PC-9 (cell line): ENCODE measurements around the gene CTNNA3.

ENCODE experiments used
- CTCF ChIP-seq: fragments of 200-600 bp; sonication (generic); conservative IDR thresholded peaks from 2 replicates; pipeline ENCODE4 v1.6.1; 2017; ENCODE audit warnings: mixed run types, antibody characterized with exemption, mild to moderate bottlenecking, moderate library complexity
- EZH2 ChIP-seq: fragments of 200-600 bp; sonication (generic); IDR thresholded peaks from 2 replicates; pipeline ENCODE4 v1.8.0; 2017; ENCODE audit warnings: antibody characterized with exemption, low read depth

GRCh38 chr10:65993451-65993850, 1702.5 kb downstream of the CTNNA3 start:
- TF ChIP-seq CTCF (no peak), EZH2 (no peak)
